ENCODE results near the gene ARL3. TPM values are rescaled to one million over a fixed set of nuclear protein-coding genes. Genes with fewer than 3 reads are reported as not detected.

ARL3 gene
- total and polyA plus RNA-seq, 12 donors: 5.0 to 17.8 (median 13.6) TPM

GRCh38 chr10:102712089-102712488 lies 2.1 kb downstream of the ARL3 start:
- Histone ChIP-seq H3K4me3 (no peak overlapping the region), H3K4me1 (peaks cover 5 to 37% (median 25%) of the 10 kb centered on the region in 9 donors), H3K27me3 (no peaks in the 10 kb centered on the region), H3K36me3 (no peaks in the 10 kb centered on the region), H3K9me3 (no peaks in the 10 kb centered on the region), H3K27ac (no peak overlapping the region)
- intact Hi-C loops (cut with DNase I): loop anchor here in 6 of 10 donors (2.0 to 10.0 kb wide), 7 partner anchors 35 to 533 kb away; partner anchors contain the start of genes ACTR1A (in 2 of the 6), SUFU (in 2 of the 6), RPEL1 (in 1 of the 6) and TRIM8 (in 1 of the 6)
- 87 to 89% methylated on average over 4 of the region's 4 CpGs for WGBS, 2 donors
- TF ChIP-seq CTCF (IDR thresholded peaks at IDR 0.05): no peak
- ATAC-seq (no peak), DNase-seq (no peak)

GRCh38 chr10:102710609-102711008 lies 3.6 kb downstream of the ARL3 start:
- Histone ChIP-seq H3K4me3 (no peak overlapping the region), H3K4me1 (peaks cover 5 to 36% (median 25%) of the 10 kb centered on the region in 9 donors), H3K36me3 (no peaks in the 10 kb centered on the region), H3K9me3 (no peaks in the 10 kb centered on the region), H3K27ac (no peak overlapping the region), H3K27me3 (no peaks in the 10 kb centered on the region)
- 73 to 75% methylated on average over 4 of the region's 4 CpGs for WGBS, 2 donors
- DNase-seq (no peak), ATAC-seq (no peak)
- intact Hi-C loops (cut with DNase I): loop anchor here in 6 of 10 donors (5.0 to 10.0 kb wide), 6 partner anchors 33 to 534 kb away; partner anchors contain the start of genes ACTR1A (in 2 of the 6), SUFU (in 2 of the 6), RPEL1 (in 1 of the 6) and TRIM8 (in 1 of the 6)
- no peak for TF ChIP-seq CTCF (IDR thresholded peaks at IDR 0.05)

GRCh38 chr10:102705531-102705930 lies 8.7 kb downstream of the ARL3 start:
- ATAC-seq (no peak), DNase-seq (no peak)
- Histone ChIP-seq H3K4me1 (peaks cover 0 to 18% (median 6%) of the 10 kb centered on the region in 9 donors), H3K4me3 (no peak overlapping the region), H3K36me3 (peaks cover 0 to 13% (median 6%) of the 10 kb centered on the region in 9 donors), H3K9me3 (no peaks in the 10 kb centered on the region), H3K27ac (no peak overlapping the region), H3K27me3 (no peaks in the 10 kb centered on the region)
- TF ChIP-seq CTCF (IDR thresholded peaks at IDR 0.05): no peak
- 57 to 63% methylated on average over 2 of the region's 2 CpGs for WGBS, 2 donors
- intact Hi-C loops (cut with DNase I): no loop called here

- no peak for ATAC-seq
- intact Hi-C loops (cut with DNase I): no loop called here
These were observed 9.3 kb downstream of the ARL3 start for GRCh38 chr10:102704915-102705314.

More at GRCh38 chr10:102704915-102705314, 9.3 kb downstream of the ARL3 start:
- H3K27ac ChIP-seq: no peak overlapping the region
- DNase-seq: no peak
- 78 to 83% methylated on average over 6 of the region's 6 CpGs for WGBS, 2 donors
- no peak for TF ChIP-seq CTCF (IDR thresholded peaks at IDR 0.05)
- no peaks in the 10 kb centered on the region for H3K27me3 ChIP-seq
- H3K9me3 ChIP-seq: no peaks in the 10 kb centered on the region
- H3K4me3 ChIP-seq: no peak overlapping the region
- peaks cover 0 to 13% (median 6%) of the 10 kb centered on the region in 9 donors for H3K36me3 ChIP-seq
- H3K4me1 ChIP-seq: peaks cover 0 to 14% (median 0%) of the 10 kb centered on the region in 9 donors

Data from heart right ventricle (tissue), 16 donors.